ENCODE results near the gene CXCR6.

DNA sequence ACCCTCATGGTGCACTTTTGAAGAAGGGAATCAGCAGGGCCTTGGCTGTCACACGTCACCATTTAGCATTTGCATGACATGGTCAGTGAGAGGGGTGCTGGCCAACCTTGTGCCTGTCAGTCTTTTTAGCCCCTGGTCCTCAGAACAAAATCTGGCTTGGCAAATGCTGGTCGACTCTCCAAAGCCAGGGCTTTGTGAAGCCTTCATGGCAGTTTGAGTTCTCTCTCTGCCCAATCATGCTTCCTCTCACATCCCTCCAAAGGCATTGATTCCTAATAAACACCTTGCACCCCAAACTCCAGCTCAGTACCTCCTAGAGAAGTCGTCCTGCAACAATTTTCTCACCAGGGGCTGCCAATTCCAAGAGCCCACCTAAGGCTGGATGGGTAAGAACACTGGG, 37.5 kb upstream of the CXCR6 start:
- TF ChIP-seq, protein P1, sequence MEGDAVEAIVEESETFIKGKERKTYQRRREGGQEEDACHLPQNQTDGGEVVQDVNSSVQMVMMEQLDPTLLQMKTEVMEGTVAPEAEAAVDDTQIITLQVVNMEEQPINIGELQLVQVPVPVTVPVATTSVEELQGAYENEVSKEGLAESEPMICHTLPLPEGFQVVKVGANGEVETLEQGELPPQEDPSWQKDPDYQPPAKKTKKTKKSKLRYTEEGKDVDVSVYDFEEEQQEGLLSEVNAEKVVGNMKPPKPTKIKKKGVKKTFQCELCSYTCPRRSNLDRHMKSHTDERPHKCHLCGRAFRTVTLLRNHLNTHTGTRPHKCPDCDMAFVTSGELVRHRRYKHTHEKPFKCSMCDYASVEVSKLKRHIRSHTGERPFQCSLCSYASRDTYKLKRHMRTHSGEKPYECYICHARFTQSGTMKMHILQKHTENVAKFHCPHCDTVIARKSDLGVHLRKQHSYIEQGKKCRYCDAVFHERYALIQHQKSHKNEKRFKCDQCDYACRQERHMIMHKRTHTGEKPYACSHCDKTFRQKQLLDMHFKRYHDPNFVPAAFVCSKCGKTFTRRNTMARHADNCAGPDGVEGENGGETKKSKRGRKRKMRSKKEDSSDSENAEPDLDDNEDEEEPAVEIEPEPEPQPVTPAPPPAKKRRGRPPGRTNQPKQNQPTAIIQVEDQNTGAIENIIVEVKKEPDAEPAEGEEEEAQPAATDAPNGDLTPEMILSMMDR (conservative IDR thresholded peaks at IDR 0.05 in 1 of 2, IDR thresholded peaks at IDR 0.05 in 1 of 2; ENCODE audit: low read depth in 1 of 2, low read length in 2 of 2) = no peak
- TF ChIP-seq EZH2 (IDR thresholded peaks at IDR 0.05; ENCODE audit: low read length, missing control alignments) = no peak
